ENCODE results near the gene ZNF57. TPM values are rescaled to one million over a fixed set of nuclear protein-coding genes. Genes with fewer than 3 reads are reported as not detected.
"Not testable (repeated sequence)": the region's sequence is repeated elsewhere in the genome, so short reads cannot be mapped to it uniquely, and the experiment has no call there.

ZNF57 gene
- total and polyA plus RNA-seq, 12 donors = 1.0 to 5.5 (median 3.0) TPM

DNA sequence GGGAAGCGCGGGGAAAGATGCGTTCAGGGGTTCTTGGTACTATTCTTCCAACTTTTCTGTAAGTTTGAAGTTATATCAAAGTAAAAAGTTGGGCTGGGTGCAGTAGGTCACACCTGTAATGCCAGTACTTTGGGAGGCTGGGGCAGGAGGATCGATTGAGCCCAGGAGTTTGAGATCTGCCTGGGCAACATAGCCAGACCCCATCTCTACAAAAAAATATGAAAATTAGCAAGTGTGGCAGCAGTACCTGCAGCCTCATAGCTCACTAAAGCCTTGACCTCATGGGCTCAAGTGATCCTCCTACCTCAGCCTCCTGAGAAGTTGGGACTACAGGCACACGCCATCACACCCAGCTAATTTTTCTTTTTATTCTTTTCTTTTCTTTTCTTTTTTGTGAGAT, 56.4 kb downstream of the ZNF57 start:
- Histone ChIP-seq H3K4me3 (no peak overlapping the region), H3K9me3 (no peaks in the 10 kb centered on the region), H3K36me3 (no peaks in the 10 kb centered on the region), H3K27ac (no peak overlapping the region), H3K4me1 (peaks cover 0 to 5% (median under 1%) of the 10 kb centered on the region in 9 donors), H3K27me3 (no peaks in the 10 kb centered on the region)
- no peak for DNase-seq
- TF ChIP-seq, protein P1, sequence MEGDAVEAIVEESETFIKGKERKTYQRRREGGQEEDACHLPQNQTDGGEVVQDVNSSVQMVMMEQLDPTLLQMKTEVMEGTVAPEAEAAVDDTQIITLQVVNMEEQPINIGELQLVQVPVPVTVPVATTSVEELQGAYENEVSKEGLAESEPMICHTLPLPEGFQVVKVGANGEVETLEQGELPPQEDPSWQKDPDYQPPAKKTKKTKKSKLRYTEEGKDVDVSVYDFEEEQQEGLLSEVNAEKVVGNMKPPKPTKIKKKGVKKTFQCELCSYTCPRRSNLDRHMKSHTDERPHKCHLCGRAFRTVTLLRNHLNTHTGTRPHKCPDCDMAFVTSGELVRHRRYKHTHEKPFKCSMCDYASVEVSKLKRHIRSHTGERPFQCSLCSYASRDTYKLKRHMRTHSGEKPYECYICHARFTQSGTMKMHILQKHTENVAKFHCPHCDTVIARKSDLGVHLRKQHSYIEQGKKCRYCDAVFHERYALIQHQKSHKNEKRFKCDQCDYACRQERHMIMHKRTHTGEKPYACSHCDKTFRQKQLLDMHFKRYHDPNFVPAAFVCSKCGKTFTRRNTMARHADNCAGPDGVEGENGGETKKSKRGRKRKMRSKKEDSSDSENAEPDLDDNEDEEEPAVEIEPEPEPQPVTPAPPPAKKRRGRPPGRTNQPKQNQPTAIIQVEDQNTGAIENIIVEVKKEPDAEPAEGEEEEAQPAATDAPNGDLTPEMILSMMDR (IDR thresholded peaks at IDR 0.05) = no peak
- no peak for ATAC-seq
- intact Hi-C loops (cut with DNase I) = loop anchor here in 5 of 10 donors (5.0 to 10.0 kb wide), 4 partner anchors 118 to 205 kb away; no protein-coding TSS in a partner anchor
- 93 to 94% methylated on average over 5 of the region's 5 CpGs for WGBS, 2 donors

DNA sequence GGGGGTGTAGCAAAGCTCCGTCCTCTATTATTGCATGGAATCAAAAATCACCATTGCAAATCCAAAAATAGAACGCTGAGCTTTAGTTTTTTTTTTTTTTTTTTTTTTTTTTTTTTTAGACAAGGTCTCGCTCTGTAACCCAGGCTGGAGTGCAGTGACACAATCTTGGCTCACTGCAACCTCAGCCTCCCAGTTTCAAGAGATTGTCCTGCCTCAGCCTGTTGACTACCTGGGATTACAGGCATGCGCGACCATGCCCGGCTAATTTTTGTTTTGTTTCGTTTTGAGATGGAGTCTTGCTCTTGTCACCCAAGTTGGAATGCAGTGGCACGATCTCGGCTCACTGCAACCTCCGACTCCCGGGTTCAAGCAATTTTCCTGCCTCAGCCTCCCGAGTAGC, 59.4 kb downstream of the ZNF57 start:
- Histone ChIP-seq H3K36me3 (no peaks in the 10 kb centered on the region), H3K4me1 (peaks cover 0 to 8% (median 3%) of the 10 kb centered on the region in 9 donors), H3K27me3 (no peaks in the 10 kb centered on the region), H3K4me3 (no peak overlapping the region), H3K9me3 (no peaks in the 10 kb centered on the region), H3K27ac (no peak overlapping the region)
- intact Hi-C loops (cut with DNase I) = loop anchor here in 5 of 10 donors (5.0 to 10.0 kb wide), 4 partner anchors 145 to 202 kb away; no protein-coding TSS in a partner anchor
- no peak for ATAC-seq
- DNase-seq = no peak
- TF ChIP-seq, protein P1 (IDR thresholded peaks at IDR 0.05) = no peak
- WGBS, 2 donors = 85 to 87% methylated on average over 12 of the region's 12 CpGs

DNA sequence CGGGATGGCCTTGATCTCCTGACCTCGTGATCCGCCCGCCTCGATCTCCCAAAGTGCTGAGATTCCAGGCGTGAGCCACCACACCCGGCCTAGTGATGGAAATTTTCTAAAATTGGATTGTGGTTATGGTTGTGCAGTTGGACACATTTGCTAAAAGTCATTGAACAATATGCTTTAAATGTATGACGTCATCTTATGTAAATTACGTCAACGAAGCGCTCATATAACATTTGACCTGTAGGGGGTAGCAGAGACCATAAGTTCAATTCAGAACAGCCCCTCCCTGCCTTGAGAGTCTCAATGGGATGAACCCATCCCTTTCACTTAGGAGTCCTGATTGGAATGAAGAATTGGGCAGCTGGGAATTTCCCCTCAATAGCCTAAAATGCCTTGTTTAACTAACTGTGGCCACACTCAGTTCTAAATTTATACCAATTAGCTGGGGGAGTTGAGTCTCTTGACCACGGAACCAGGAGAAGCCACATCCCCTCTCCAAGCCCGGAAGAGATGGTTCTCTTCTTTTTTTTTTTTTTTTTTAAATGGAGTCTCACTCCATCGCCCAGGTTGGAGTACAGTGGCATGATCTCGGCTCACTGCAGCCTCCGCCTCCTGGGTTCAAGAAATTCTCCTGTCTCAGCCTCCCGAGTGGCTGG, 61.4 kb downstream of the ZNF57 start:
- intact Hi-C loops (cut with DNase I) = loop anchor here in 7 of 10 donors (1.0 to 10.0 kb wide), 6 partner anchors 143 to 201 kb away; no protein-coding TSS in a partner anchor
- TF ChIP-seq, protein P1 (IDR thresholded peaks at IDR 0.05) = peak; percentile 60 to 87 (median 79)
- WGBS, 2 donors = 34 to 37% methylated on average over 17 of the region's 17 CpGs
- H3K4me1 ChIP-seq = peaks cover 0 to 8% (median 3%) of the 10 kb centered on the region in 9 donors
- no peaks in the 10 kb centered on the region for H3K36me3 ChIP-seq
- peak in 1 of 2 donors; percentile 65 for DNase-seq
- H3K27me3 ChIP-seq = no peaks in the 10 kb centered on the region
- H3K9me3 ChIP-seq = no peaks in the 10 kb centered on the region
- H3K27ac ChIP-seq = no peak overlapping the region
- peak; percentile 65 to 93 (median 81) for ATAC-seq
- H3K4me3 ChIP-seq = peak overlapping the region in 2 of 10 donors; percentile 27 to 34

DNA sequence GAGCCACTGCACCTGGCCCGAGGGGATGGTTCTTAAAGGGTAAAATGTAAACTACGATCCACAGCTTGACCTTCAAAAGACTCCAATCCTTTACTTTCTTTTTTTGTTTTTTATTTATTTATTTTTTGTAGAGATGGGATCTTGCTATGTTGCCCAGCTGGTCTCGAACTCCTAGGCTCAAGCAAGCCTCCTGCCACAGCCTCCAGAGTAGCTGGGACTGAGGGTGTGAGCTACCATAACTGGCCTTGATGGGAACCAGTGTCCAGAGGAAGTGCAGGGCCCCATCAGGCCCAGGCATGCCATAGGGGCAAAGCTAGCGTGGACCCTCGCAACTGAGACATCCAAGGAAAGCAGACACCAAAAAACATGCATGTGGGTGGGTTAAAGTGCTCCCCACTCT, 62.4 kb downstream of the ZNF57 start:
- DNase-seq (no peak), ATAC-seq (no peak)
- 93 to 96% methylated on average over 5 of the region's 5 CpGs for WGBS, 2 donors
- Histone ChIP-seq H3K27ac (no peak overlapping the region), H3K4me1 (peaks cover under 1 to 10% (median 5%) of the 10 kb centered on the region in 9 donors), H3K36me3 (no peaks in the 10 kb centered on the region), H3K9me3 (no peaks in the 10 kb centered on the region), H3K27me3 (no peaks in the 10 kb centered on the region), H3K4me3 (no peak overlapping the region)
- intact Hi-C loops (cut with DNase I) = loop anchor here in 6 of 10 donors (2.0 to 10.0 kb wide), 5 partner anchors 142 to 200 kb away; no protein-coding TSS in a partner anchor
- TF ChIP-seq, protein P1 (IDR thresholded peaks at IDR 0.05) = no peak

DNA sequence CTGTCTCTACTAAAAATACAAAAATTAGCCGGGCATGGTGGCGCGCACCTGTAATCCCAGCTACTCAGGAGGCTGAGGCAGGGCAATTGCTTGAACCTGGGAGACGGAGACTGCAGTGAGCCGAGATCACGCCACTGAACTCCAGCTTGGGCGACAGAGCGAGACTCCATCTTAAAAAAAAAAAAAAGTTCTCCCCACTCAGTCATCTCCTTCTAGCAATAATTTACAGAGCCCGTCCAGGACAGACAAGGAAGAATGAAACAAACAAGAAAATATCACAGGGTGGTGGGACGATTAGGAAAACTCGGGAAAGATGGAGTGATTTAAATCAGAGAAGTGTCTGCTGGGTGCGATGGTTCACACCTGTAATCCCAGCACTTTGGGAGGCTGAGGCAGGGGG, 62.9 kb downstream of the ZNF57 start:
- intact Hi-C loops (cut with DNase I) = loop anchor here in 6 of 10 donors (2.0 to 10.0 kb wide), 5 partner anchors 141 to 199 kb away; no protein-coding TSS in a partner anchor
- H3K36me3 ChIP-seq, ATAC-seq, H3K27ac ChIP-seq, DNase-seq, H3K27me3 ChIP-seq, H3K9me3 ChIP-seq, H3K4me3 ChIP-seq: not testable (repeated sequence)
- WGBS, 2 donors = 93 to 95% methylated on average over 12 of the region's 12 CpGs
- H3K4me1 ChIP-seq = peaks cover 5 to 15% (median 10%) of the 10 kb centered on the region in 9 donors

All from heart right ventricle (tissue), 16 donors.